Fibroblast of skin of right biceps (primary cell): Measurements from ENCODE around the gene HILPDA.
A peak's percentile ranks its signal among the peaks of the same experiment; 100 is the strongest.

Experiments
- DNase-seq: peaks from one replicate; pipeline ENCODE4 v3.0.0-alpha.2; 2013

The HILPDA gene

GRCh38 chr7:128455543-128456254 is at the start of gene HILPDA:
Gene HILPDA, plus strand, starts transcription at chr7:128455878. Its CDS starts 1,391 bp downstream, at chr7:128457269.
- DNase-seq: peak; percentile 99

- no peak for DNase-seq
Observed at GRCh38 chr7:128406314-128407232, 49.1 kb upstream of the HILPDA start.

GRCh38 chr7:128407233-128407589 is 48.5 kb upstream of the HILPDA start:
- no peak for DNase-seq

- no peak for DNase-seq
Observed at GRCh38 chr7:128407751-128408708, 47.6 kb upstream of the HILPDA start.

- no peak for DNase-seq
Observed at GRCh38 chr7:128408709-128409595, 46.7 kb upstream of the HILPDA start.

DNA sequence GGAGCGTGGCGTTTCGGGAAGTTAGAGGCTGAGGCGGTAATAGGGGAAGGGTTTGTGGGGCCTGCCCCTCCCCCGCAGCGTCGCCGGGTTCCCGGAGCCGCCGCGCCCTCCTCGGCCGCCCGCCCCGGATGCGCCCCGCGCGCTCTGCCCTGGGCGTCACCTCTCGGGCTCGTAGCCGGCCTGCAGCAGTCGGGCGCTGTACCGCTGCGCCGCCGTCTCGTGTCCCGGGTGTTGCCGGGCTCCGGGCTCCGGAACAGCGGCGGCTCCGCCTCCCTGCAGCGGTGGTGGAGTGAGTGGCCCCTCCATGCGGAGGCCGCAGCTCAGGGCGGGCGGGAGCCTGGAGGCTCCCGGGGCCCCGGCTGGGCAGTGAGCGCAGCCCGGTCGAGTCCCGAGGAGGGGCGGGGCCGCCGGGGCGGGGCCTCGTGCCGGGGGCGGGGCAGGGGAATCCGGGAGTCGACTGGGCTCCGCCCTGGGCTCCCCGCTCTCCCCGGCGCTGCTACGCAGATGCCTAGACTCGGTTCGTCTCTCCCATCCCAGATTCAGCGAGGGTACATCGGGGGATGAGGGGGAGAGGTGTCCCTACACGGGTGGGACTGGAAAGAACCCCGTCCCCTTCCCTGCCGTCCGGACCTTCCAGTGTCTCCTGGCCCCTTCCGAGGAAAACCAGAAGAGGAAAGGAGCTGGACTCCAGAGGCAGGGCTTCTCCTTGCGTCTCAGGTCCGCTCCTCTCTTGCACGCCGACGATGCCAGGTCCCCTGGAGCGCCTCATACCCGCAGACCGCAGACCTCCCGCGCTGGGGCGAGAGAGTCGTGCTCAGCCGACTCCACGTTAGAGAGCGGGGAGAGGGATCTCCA is 45.9 kb upstream of the HILPDA start, which contains the start of gene IMPDH1:
IMPDH1 (minus strand) TSS at position 387 of the 855 bp plus-strand sequence; CDS start at position 306, 81 bp downstream.
- peak; percentile 88 for DNase-seq

DNA sequence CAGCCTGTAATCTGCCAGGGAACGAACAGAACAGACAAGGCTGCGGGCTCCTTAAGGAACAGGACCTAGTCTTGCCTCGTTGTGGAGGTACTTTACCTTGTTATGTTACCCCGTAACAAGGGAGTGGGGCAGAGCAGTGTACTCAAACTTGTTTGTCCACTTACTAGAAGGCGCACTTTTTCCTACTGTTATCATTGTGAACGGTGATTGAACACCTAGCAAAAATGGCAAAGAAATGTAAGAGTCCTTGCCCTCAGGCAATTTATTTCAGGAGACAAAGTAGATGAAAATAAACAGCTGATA is 45.3 kb upstream of the HILPDA start:
- DNase-seq: no peak

DNA sequence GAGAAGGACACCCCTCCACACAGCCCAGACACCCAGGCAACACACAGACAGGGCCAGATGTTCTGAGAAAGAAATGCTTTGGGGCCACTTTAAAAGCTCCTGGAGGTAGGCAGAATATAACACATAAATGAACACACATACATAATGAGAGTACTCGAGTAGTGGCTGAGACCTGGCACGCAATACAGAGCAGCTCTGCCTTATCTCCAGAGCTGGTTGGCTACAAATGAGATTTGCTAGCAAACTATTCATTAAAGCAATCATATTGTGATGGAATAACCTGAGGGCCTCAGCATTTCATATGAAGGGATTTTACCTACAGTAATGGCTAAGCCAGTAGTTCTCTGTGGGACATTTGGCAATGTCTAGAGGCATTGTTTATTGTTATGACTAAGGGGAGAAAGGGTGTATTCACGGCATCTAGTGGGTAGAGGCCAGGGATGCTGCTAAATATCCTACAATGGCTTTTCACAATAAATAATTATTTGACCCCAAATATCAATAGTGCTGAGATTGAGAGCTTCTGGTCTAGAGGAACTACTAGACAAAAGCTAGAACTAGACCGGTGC is 40.4 kb upstream of the HILPDA start:
- DNase-seq: no peak

GRCh38 chr7:128417071-128417470 is 38.6 kb upstream of the HILPDA start:
- DNase-seq: no peak

DNA sequence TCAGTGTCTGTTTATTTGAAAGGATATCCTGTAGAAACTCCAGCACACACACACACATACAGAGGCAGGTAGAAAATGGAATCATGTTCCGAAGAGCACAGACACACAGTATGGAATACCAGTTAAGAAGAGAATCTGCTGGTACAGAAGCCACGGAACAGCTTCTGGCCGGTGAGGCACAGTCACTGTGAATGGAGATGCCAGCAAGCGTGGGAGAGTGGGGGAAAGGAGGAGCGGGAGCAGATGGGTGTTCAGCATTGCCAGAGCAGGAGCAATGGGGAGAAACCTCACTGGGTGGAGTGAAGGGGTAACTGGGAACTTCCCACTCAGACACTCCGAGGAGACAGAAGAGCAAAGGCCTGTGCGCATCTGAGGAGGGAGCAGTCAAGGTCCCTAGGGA is 36.4 kb upstream of the HILPDA start:
- DNase-seq: no peak

DNA sequence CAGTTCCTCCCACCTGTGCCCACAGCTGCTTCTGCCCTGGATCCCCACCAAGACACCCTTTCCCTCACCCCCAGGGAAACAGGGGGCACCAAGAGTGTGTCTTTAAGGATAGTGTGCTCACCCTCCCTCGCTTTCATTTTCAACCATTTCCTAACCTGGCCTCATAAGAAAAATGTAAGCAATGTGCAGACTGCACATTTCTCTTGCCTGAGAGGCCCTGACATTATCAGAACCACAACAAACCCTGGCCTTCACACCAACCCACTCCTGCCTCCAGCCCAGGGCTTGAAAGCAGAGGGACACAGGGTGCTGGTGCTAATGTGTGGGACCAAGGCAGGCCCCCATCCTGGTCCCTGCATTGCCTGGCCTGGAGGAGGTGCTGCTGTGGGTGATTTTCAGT is 34.9 kb upstream of the HILPDA start:
- no peak for DNase-seq

GRCh38 chr7:128421384-128421783 is 34.3 kb upstream of the HILPDA start:
- no peak for DNase-seq

- no peak for DNase-seq
Observed at GRCh38 chr7:128422037-128422436, 33.6 kb upstream of the HILPDA start.

DNA sequence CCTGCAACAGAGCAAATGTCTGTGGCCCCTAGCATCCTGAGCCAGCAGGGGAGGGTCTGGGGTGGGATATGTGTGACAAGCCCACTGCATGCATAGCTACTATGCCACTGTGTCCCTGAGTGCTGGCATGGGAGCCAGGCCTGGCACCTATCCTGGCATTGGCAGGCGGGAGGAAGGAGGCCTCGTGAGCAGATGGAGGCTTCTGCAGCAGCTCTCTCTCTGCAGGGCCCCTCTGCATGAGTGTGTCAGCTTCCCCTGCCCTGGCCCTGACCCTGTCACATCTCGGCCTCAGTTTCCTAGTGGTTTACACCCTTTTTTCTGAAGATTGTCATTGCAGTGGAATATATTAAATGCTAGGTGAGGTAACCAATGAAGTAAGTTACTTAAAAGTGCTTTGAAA is 32.8 kb upstream of the HILPDA start:
- DNase-seq: no peak

- DNase-seq: no peak
Observed at GRCh38 chr7:128424686-128425275, 30.9 kb upstream of the HILPDA start.

- peak; percentile 47 for DNase-seq
Observed at GRCh38 chr7:128425850-128426249, 29.8 kb upstream of the HILPDA start.

GRCh38 chr7:128427289-128427891 is 28.3 kb upstream of the HILPDA start:
- DNase-seq: peak; percentile 57

DNA sequence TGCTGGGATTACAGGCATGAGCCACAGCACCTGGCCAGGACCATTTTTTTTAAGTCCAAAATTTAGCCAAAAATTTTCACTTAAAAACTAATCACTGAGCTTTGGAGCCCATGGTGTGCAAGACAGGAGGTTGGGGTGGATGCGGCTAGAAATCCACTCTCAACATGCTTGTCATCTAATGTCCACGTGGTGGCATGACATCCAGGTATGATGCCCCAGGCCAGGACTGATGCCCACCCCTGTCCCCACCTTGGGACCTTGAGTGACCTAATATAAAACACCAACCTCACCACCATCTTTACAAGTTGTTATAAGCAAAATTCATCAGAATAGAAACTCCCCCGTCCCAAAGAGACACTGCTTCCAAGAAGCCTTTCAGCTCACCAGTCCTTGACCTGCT is 25.5 kb upstream of the HILPDA start:
- DNase-seq: no peak

DNA sequence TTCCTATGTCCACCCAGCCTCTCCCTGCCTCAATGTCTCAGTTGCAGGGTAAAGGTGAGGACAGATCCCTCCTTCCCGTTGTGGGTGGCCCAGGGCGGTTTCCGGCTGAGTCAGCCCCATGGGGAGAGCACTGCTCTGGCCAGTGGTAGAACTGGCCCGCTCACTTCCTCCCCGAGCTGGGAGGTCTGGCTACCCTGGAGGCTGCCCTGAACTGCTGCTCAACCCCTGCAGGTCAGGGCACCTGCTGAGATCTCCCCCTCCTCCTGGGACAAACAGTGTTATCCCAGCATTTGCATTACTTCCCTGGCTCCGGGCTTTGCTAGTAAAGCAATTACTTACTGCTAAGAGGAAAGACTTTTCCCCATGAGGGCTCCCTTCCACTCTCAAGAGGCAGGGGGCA is 24.5 kb upstream of the HILPDA start:
- peak; percentile 35 for DNase-seq

GRCh38 chr7:128431754-128432153 is 23.9 kb upstream of the HILPDA start:
- no peak for DNase-seq
